ENCODE data around the gene RAC3. TPM values are rescaled to one million over a fixed set of nuclear protein-coding genes. Genes with fewer than 3 reads are reported as not detected.

The RAC3 gene
- total and polyA plus RNA-seq, 2 donors: 4.7 to 6.9 TPM

- 96% methylated on average over 9 of the region's 9 CpGs for WGBS
- Histone ChIP-seq H3K36me3 (ENCODE audit: control insufficient read depth in 2 of 2, insufficient read depth in 2 of 2, low read length in 1 of 2) (peaks cover 5 to 8% of the 10 kb centered on the region in 2 donors), H3K27ac (ENCODE audit: low read depth in 1 of 2, low read length in 1 of 2) (no peak overlapping the region), H3K4me3 (ENCODE audit: low read length in 2 of 2) (no peak overlapping the region), H3K4me1 (ENCODE audit: control insufficient read depth in 2 of 2, insufficient read depth in 2 of 2, low read length in 2 of 2) (peaks cover 0 to 9% of the 10 kb centered on the region in 2 donors), H3K27me3 (ENCODE audit: control insufficient read depth in 2 of 2, insufficient read depth in 1 of 2, low read length in 1 of 2) (no peaks in the 10 kb centered on the region), H3K9me3 (ENCODE audit: control insufficient read depth in 2 of 2, insufficient read depth in 1 of 2, low read length in 1 of 2) (no peaks in the 10 kb centered on the region)
- DNase-seq (ENCODE audit: low read depth in 6 of 9, low spot score in 9 of 9): no peak
These were observed 11.2 kb downstream of the RAC3 start for GRCh38 chr17:82042649-82043048.

- 93% methylated on average over 16 of the region's 16 CpGs for WGBS
- no peak for DNase-seq (ENCODE audit: low read depth in 6 of 9, low spot score in 9 of 9)
- H3K36me3 ChIP-seq (ENCODE audit: control insufficient read depth in 2 of 2, insufficient read depth in 2 of 2, low read length in 1 of 2): peaks cover 10 to 16% of the 10 kb centered on the region in 2 donors
These were observed 12.0 kb downstream of the RAC3 start for GRCh38 chr17:82043507-82043906.

GRCh38 chr17:82045936-82046484 lies 14.5 kb downstream of the RAC3 start:
- Histone ChIP-seq H3K4me1 (ENCODE audit: control insufficient read depth in 2 of 2, insufficient read depth in 2 of 2, low read length in 2 of 2) (peaks cover 4 to 8% of the 10 kb centered on the region in 2 donors), H3K4me3 (ENCODE audit: low read length in 2 of 2) (no peak overlapping the region), H3K36me3 (ENCODE audit: control insufficient read depth in 2 of 2, insufficient read depth in 2 of 2, low read length in 1 of 2) (peaks cover 16 to 25% of the 10 kb centered on the region in 2 donors), H3K27ac (ENCODE audit: low read depth in 1 of 2, low read length in 1 of 2) (no peak overlapping the region), H3K27me3 (ENCODE audit: control insufficient read depth in 2 of 2, insufficient read depth in 1 of 2, low read length in 1 of 2) (no peaks in the 10 kb centered on the region), H3K9me3 (ENCODE audit: control insufficient read depth in 2 of 2, insufficient read depth in 1 of 2, low read length in 1 of 2) (no peaks in the 10 kb centered on the region)
- DNase-seq (ENCODE audit: low read depth in 6 of 9, low spot score in 9 of 9): no peak
- 94% methylated on average over 14 of the region's 14 CpGs for WGBS

More at GRCh38 chr17:82043507-82043906, 12.0 kb downstream of the RAC3 start:
- no peaks in the 10 kb centered on the region for H3K27me3 ChIP-seq (ENCODE audit: control insufficient read depth in 2 of 2, insufficient read depth in 1 of 2, low read length in 1 of 2)
- H3K9me3 ChIP-seq (ENCODE audit: control insufficient read depth in 2 of 2, insufficient read depth in 1 of 2, low read length in 1 of 2): no peaks in the 10 kb centered on the region
- H3K4me3 ChIP-seq (ENCODE audit: low read length in 2 of 2): no peak overlapping the region
- peaks cover 0 to 4% of the 10 kb centered on the region in 2 donors for H3K4me1 ChIP-seq (ENCODE audit: control insufficient read depth in 2 of 2, insufficient read depth in 2 of 2, low read length in 2 of 2)
- H3K27ac ChIP-seq (ENCODE audit: low read depth in 1 of 2, low read length in 1 of 2): no peak overlapping the region

- 97% methylated on average over 21 of the region's 21 CpGs for WGBS
- H3K4me1 ChIP-seq (ENCODE audit: control insufficient read depth in 2 of 2, insufficient read depth in 2 of 2, low read length in 2 of 2): peaks cover 6 to 8% of the 10 kb centered on the region in 2 donors
- H3K27ac ChIP-seq (ENCODE audit: low read depth in 1 of 2, low read length in 1 of 2): no peak overlapping the region
- DNase-seq (ENCODE audit: low read depth in 6 of 9, low spot score in 9 of 9): no peak
- peaks cover 16 to 25% of the 10 kb centered on the region in 2 donors for H3K36me3 ChIP-seq (ENCODE audit: control insufficient read depth in 2 of 2, insufficient read depth in 2 of 2, low read length in 1 of 2)
- no peaks in the 10 kb centered on the region for H3K27me3 ChIP-seq (ENCODE audit: control insufficient read depth in 2 of 2, insufficient read depth in 1 of 2, low read length in 1 of 2)
- H3K9me3 ChIP-seq (ENCODE audit: control insufficient read depth in 2 of 2, insufficient read depth in 1 of 2, low read length in 1 of 2): no peaks in the 10 kb centered on the region
- no peak overlapping the region for H3K4me3 ChIP-seq (ENCODE audit: low read length in 2 of 2)
These were observed 15.4 kb downstream of the RAC3 start for GRCh38 chr17:82046903-82047302.

- Histone ChIP-seq H3K4me1 (ENCODE audit: control insufficient read depth in 2 of 2, insufficient read depth in 2 of 2, low read length in 2 of 2) (peaks cover 7 to 11% of the 10 kb centered on the region in 2 donors), H3K27me3 (ENCODE audit: control insufficient read depth in 2 of 2, insufficient read depth in 1 of 2, low read length in 1 of 2) (no peaks in the 10 kb centered on the region), H3K9me3 (ENCODE audit: control insufficient read depth in 2 of 2, insufficient read depth in 1 of 2, low read length in 1 of 2) (no peaks in the 10 kb centered on the region), H3K36me3 (ENCODE audit: control insufficient read depth in 2 of 2, insufficient read depth in 2 of 2, low read length in 1 of 2) (peaks cover 16 to 25% of the 10 kb centered on the region in 2 donors), H3K27ac (ENCODE audit: low read depth in 1 of 2, low read length in 1 of 2) (no peak overlapping the region), H3K4me3 (ENCODE audit: low read length in 2 of 2) (no peak overlapping the region)
- 94% methylated on average over 24 of the region's 24 CpGs for WGBS
- DNase-seq (ENCODE audit: low read depth in 6 of 9, low spot score in 9 of 9): no peak
These were observed 15.9 kb downstream of the RAC3 start for GRCh38 chr17:82047379-82047778.

GRCh38 chr17:82047914-82048570 lies 16.6 kb downstream of the RAC3 start:
- Histone ChIP-seq H3K4me1 (ENCODE audit: control insufficient read depth in 2 of 2, insufficient read depth in 2 of 2, low read length in 2 of 2) (peaks cover 14 to 18% of the 10 kb centered on the region in 2 donors), H3K9me3 (ENCODE audit: control insufficient read depth in 2 of 2, insufficient read depth in 1 of 2, low read length in 1 of 2) (no peaks in the 10 kb centered on the region), H3K36me3 (ENCODE audit: control insufficient read depth in 2 of 2, insufficient read depth in 2 of 2, low read length in 1 of 2) (peaks cover 16 to 25% of the 10 kb centered on the region in 2 donors), H3K27ac (ENCODE audit: low read depth in 1 of 2, low read length in 1 of 2) (no peak overlapping the region), H3K4me3 (ENCODE audit: low read length in 2 of 2) (no peak overlapping the region), H3K27me3 (ENCODE audit: control insufficient read depth in 2 of 2, insufficient read depth in 1 of 2, low read length in 1 of 2) (no peaks in the 10 kb centered on the region)
- DNase-seq (ENCODE audit: low read depth in 6 of 9, low spot score in 9 of 9): no peak
- 98% methylated on average over 25 of the region's 25 CpGs for WGBS

- Histone ChIP-seq H3K27me3 (ENCODE audit: control insufficient read depth in 2 of 2, insufficient read depth in 1 of 2, low read length in 1 of 2) (no peaks in the 10 kb centered on the region), H3K36me3 (ENCODE audit: control insufficient read depth in 2 of 2, insufficient read depth in 2 of 2, low read length in 1 of 2) (peaks cover 19 to 28% of the 10 kb centered on the region in 2 donors), H3K4me3 (ENCODE audit: low read length in 2 of 2) (no peak overlapping the region), H3K27ac (ENCODE audit: low read depth in 1 of 2, low read length in 1 of 2) (no peak overlapping the region), H3K4me1 (ENCODE audit: control insufficient read depth in 2 of 2, insufficient read depth in 2 of 2, low read length in 2 of 2) (peaks cover 16 to 22% of the 10 kb centered on the region in 2 donors), H3K9me3 (ENCODE audit: control insufficient read depth in 2 of 2, insufficient read depth in 1 of 2, low read length in 1 of 2) (no peaks in the 10 kb centered on the region)
- no peak for DNase-seq (ENCODE audit: low read depth in 6 of 9, low spot score in 9 of 9)
- 93% methylated on average over 20 of the region's 20 CpGs for WGBS
These were observed 17.1 kb downstream of the RAC3 start for GRCh38 chr17:82048571-82048971.

- H3K27me3 ChIP-seq (ENCODE audit: control insufficient read depth in 2 of 2, insufficient read depth in 1 of 2, low read length in 1 of 2): no peaks in the 10 kb centered on the region
- H3K4me1 ChIP-seq (ENCODE audit: control insufficient read depth in 2 of 2, insufficient read depth in 2 of 2, low read length in 2 of 2): peaks cover 16 to 22% of the 10 kb centered on the region in 2 donors
- DNase-seq (ENCODE audit: low read depth in 6 of 9, low spot score in 9 of 9): no peak
- 96% methylated on average over 8 of the region's 8 CpGs for WGBS
- no peak overlapping the region for H3K27ac ChIP-seq (ENCODE audit: low read depth in 1 of 2, low read length in 1 of 2)
- H3K36me3 ChIP-seq (ENCODE audit: control insufficient read depth in 2 of 2, insufficient read depth in 2 of 2, low read length in 1 of 2): peaks cover 23 to 33% of the 10 kb centered on the region in 2 donors
- H3K4me3 ChIP-seq (ENCODE audit: low read length in 2 of 2): no peak overlapping the region
- H3K9me3 ChIP-seq (ENCODE audit: control insufficient read depth in 2 of 2, insufficient read depth in 1 of 2, low read length in 1 of 2): no peaks in the 10 kb centered on the region
These were observed 17.6 kb downstream of the RAC3 start for GRCh38 chr17:82049106-82049505.

GRCh38 chr17:82049521-82049971 lies 18.1 kb downstream of the RAC3 start:
- Histone ChIP-seq H3K36me3 (ENCODE audit: control insufficient read depth in 2 of 2, insufficient read depth in 2 of 2, low read length in 1 of 2) (peaks cover 27 to 38% of the 10 kb centered on the region in 2 donors), H3K27me3 (ENCODE audit: control insufficient read depth in 2 of 2, insufficient read depth in 1 of 2, low read length in 1 of 2) (no peaks in the 10 kb centered on the region), H3K27ac (ENCODE audit: low read depth in 1 of 2, low read length in 1 of 2) (no peak overlapping the region), H3K4me1 (ENCODE audit: control insufficient read depth in 2 of 2, insufficient read depth in 2 of 2, low read length in 2 of 2) (peaks cover 16 to 22% of the 10 kb centered on the region in 2 donors), H3K9me3 (ENCODE audit: control insufficient read depth in 2 of 2, insufficient read depth in 1 of 2, low read length in 1 of 2) (no peaks in the 10 kb centered on the region), H3K4me3 (ENCODE audit: low read length in 2 of 2) (no peak overlapping the region)
- WGBS: 98% methylated on average over 16 of the region's 16 CpGs
- DNase-seq (ENCODE audit: low read depth in 6 of 9, low spot score in 9 of 9): no peak

Data from thymus (tissue), 11 donors.